Renal cortical epithelial cell (primary cell): Measurements from ENCODE around the gene TFDP2. TPM values are rescaled to one million over a fixed set of nuclear protein-coding genes. Genes with fewer than 3 reads are reported as not detected.
A peak's percentile ranks its signal among the peaks of the same experiment; 100 is the strongest.
"Not testable (repeated sequence)": the region's sequence is repeated elsewhere in the genome, so short reads cannot be mapped to it uniquely, and the experiment has no call there.

ENCODE experiments used
- DNase-seq: peaks from one replicate; pipeline ENCODE4 v3.0.0-alpha.2; 2011; ENCODE audit warnings: low read depth
- total RNA-seq: library from RNA; depleted of rRNA; stranded (reverse); fragments of >200 nt; gene quantifications from 2 replicates; pipeline ENCODE4 v1.2.3, GENCODE V29; 2014

TFDP2 gene, protein sequence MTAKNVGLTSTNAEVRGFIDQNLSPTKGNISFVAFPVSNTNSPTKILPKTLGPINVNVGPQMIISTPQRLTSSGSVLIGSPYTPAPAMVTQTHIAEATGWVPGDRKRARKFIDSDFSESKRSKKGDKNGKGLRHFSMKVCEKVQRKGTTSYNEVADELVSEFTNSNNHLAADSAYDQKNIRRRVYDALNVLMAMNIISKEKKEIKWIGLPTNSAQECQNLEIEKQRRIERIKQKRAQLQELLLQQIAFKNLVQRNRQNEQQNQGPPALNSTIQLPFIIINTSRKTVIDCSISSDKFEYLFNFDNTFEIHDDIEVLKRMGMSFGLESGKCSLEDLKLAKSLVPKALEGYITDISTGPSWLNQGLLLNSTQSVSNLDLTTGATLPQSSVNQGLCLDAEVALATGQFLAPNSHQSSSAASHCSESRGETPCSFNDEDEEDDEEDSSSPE
- 58.9 and 114 TPM in 2 replicates for total RNA-seq

DNA sequence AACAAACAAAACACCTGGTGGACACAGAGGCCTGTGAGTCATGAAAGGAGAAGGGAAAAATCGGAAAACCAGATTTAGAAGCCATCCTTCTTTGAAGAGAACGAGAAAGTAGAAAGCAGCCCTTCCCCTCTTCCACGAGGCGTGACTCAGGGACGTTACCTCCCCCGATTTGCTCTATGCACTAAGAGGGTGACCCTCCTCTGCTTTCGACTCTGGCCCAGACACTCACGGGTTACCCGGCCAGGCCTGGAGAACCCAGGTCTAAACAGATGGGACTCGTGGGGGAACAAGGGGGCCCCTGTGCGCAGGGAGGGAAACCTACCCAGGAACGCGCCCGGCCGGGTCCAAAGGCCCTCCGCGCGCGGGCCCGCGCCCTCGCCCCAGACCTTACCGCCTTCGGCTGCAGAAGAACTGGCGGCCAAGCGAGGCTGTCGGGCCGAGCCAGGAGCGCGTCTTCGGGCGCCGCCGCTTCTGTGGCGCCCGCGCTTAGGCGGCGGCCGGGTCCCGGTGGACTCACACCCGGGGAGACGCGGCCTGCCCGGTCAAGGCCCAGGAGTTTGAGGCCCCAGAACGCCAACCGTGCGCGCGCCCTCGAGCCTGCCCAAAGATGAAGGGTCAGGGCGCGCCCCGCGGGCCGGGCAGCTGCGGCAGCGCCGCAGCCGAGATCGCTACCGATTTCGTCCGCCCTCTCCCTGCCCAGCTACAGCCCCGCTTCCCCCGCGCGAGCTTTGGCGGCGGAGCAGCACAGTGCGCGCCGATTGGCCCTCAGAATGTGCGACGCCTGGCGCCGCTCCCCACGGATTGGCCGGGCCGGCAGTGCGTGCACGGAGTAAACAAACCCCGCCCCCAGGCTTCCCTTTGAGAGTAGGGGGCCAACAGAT lies at the start of gene TFDP2:
TFDP2 (minus strand) TSS at position 753 of the 881 bp plus-strand sequence. CDS start 47,795 bp downstream, outside the sequence.
- DNase-seq: peak; percentile 65

- no peak for DNase-seq
Observed at GRCh38 chr3:142188846-142189245, 39.5 kb upstream of the TFDP2 start.

DNA sequence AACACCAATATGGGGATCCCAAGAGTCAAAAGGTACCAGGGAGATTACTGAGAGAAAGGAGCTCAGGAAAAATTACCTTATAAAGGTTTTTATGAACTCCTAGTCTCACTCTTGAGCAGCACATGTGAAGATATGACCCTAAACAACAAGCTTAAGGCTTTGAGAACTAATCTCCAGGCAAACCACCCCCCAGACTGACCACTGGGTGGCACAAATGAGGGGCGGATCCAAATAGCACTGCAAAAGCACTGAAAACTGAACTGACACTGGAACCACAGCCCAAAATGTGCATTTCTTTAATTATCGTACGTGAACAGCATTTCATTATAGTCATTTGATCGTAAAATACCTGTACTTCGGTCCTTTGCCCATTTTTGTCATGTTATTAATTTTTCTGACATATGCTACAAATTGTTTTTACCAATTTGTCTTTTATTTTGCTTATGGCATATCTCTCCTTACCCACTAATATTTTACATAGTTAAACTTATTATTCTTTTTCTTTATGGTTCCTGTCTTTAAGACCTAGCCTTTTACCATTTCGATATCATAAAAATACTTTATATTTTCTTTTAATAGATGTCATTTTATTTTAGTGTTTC lies 31.5 kb upstream of the TFDP2 start:
- DNase-seq: peak; percentile 14

DNA sequence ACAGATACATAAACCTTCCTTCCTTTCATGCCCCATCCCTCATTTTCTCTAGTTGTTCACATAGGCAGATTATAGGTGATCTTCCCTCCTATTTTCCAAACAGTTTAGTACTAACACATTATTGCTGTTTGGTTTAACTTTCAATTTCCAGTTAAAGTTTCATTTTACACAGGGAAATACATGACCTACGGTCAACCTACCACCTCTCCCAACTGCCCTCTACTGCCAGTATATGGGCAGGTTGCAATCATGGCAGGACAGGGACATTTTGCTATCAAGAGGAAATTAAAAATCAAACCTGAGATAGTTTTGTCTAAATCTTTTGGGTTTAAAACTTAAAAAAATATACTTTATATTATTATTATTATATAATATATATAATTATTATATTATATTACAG lies 26.1 kb upstream of the TFDP2 start:
- DNase-seq: no peak

DNA sequence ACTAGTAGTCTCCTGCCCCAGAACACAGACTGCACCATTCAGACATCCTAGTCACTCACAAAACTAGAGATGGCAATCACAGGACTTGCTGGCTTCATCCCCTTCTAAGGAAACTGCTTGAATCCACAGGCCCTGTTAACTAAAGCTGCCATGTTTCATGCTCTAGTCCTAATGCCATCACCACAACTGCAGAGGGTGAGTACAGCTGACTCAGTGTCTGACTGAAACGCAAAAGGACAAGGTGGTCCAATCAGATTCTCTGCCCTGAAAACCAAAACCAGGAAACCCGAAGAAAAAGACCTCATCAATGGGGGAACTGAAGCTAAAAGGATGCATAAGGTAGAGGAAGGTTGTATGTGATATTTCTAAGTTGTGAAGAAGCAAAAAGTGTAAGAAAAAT lies 25.2 kb upstream of the TFDP2 start:
- no peak for DNase-seq

DNA sequence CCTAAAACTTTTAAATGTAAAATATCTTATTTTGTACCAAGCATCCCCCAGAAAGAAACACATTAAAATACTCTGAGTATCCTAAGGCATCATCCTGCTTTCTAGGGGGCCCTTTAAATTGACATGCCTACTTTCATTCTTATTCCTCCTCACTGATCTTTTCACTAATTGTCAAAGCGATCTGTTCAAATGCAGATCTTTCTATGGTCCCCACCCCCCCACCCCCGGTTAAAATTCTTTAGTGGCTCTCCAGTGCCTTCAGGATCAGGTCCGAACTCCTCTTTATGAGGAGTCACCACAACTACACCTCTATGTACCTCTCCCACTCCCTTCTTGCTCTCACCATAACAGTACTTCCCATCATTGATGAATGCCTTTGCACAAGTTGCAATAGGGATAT lies 19.2 kb upstream of the TFDP2 start:
- DNase-seq: no peak

DNA sequence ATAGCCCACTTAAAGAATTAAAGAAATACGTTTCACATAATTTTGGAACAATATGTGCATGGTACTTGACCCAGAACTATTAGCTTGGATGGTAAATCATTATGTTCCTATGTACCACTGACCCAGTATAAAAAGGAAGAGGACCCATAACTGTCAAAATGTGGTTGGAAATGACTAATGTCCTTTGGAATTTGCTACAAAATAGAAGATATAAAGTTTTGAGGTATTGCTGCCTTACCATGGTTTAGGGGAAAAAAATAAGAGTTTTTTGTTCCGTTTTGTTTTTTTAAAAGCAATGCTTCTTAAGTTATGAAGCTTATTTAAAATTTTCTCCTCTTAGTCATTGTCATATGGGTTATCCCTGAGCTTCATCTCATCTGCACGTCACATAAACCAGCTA lies 15.8 kb upstream of the TFDP2 start:
- DNase-seq: no peak

- no peak for DNase-seq
Observed at GRCh38 chr3:142159083-142159740, 9.9 kb upstream of the TFDP2 start.

GRCh38 chr3:142154186-142154585 lies 4.8 kb upstream of the TFDP2 start:
- DNase-seq: no peak

- DNase-seq: no peak
Observed at GRCh38 chr3:142152384-142152783, 3.0 kb upstream of the TFDP2 start.

DNA sequence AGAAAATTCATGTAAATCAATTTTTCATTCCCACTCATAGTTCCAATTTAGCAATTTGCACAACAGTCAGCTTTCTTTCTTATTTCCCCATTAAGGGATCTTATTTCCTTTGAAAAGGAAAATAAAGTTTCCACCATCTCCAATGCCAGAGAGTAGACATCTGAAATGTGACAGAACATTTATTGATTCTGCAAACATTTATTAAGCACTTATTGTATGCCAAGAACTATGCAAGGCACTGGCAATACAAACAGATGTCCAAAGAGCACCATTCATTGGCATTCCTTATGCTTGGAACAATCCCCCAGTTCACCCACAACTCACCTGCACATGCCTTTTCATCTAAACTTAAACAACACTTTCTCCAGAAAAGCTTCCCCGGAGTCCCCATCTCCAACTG lies 2.5 kb upstream of the TFDP2 start:
- DNase-seq: no peak

DNA sequence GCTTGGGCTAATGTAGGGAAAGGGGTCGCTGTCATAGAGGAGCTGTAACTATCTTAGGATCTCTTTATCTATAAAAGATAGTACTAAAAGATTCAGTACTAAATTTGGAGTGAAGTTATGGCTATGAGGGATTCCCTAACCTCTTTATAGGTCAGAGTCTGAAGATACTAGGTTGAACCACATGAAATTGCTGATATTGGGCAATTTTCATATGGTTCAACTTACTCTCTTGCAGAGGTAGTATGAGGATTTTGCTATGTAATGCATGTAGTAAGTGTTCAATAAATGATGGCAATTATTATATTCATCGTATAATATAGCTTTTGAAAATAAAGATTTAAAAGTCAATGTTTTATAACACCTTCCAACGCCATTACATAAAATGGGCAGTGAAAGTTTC lies 1.9 kb upstream of the TFDP2 start:
- DNase-seq: no peak

GRCh38 chr3:142150271-142150670 lies 927 bp upstream of the TFDP2 start:
- DNase-seq: no peak

GRCh38 chr3:142149673-142149992 lies 289 bp upstream of the TFDP2 start:
- DNase-seq: no peak

- no peak for DNase-seq
Observed at GRCh38 chr3:142148044-142148791, 1.1 kb downstream of the TFDP2 start.

GRCh38 chr3:142144587-142144986 lies 4.8 kb downstream of the TFDP2 start:
- DNase-seq: not testable (repeated sequence)

GRCh38 chr3:142140608-142141285 lies 8.6 kb downstream of the TFDP2 start:
- not testable (repeated sequence) for DNase-seq

GRCh38 chr3:142137089-142137488 lies 12.3 kb downstream of the TFDP2 start:
- DNase-seq: not testable (repeated sequence)

GRCh38 chr3:142134799-142135325 lies 14.5 kb downstream of the TFDP2 start:
- DNase-seq: no peak

DNA sequence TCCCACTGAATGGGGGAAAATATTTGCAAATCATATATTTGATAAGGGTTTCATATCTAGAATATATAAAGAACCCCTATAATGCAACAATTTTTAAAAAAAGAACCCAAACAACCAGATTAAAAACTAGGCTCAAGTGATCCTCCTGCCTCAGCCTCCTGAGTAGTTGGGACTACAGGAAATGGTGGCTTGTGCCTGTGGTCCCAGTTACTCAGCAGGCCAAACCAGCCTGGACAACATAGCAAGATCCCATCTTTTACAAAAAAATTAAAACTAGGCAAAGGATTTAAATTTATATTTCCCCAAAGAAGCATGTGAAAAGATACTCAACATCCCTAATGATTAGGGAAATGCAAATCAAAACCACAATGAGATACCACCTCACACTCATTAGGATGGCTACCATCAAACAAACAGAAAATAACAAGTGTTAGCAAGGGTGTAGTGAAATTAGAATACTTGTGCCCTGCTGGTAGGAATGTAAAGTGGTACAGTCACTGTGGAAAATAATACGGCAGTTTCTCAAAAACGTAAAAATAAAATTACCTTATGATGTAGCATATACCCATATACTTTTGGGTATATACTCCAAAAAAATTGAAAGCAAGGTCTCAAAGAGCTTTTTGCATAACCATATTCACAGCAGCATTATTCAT lies 19.7 kb downstream of the TFDP2 start:
- DNase-seq: no peak
